Posterior cingulate gyrus (tissue), 11 donors: ENCODE data around the gene TIFAB.
"Not testable (repeated sequence)": the region's sequence is repeated elsewhere in the genome, so short reads cannot be mapped to it uniquely, and the experiment has no call there.

Experiments used
- DNase-seq, 10 donors: peaks; one replicate each; pipeline versions ENCODE4 v3.0.0 to v3.0.0-alpha.2; 2020 to 2021; ENCODE audit warnings: mixed read lengths in 3 of 10
- intact Hi-C: fragments of 100-400 bp; cut with DNase I; formaldehyde crosslinking; loops from one replicate; pipeline ENCODE4 v1.15.1; 2023

TIFAB gene, protein sequence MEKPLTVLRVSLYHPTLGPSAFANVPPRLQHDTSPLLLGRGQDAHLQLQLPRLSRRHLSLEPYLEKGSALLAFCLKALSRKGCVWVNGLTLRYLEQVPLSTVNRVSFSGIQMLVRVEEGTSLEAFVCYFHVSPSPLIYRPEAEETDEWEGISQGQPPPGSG

GRCh38 chr5:135452321-135453030 lies at the start of gene TIFAB:
Gene TIFAB (minus strand): TSS chr5:135452351. CDS start chr5:135449939, 2,412 bp downstream.
- DNase-seq: peak in 1 of 10 donors; percentile 67
- intact Hi-C loops: no loop called here

- intact Hi-C loops: no loop called here
- DNase-seq: no peak
These were observed 46.5 kb upstream of the TIFAB start for GRCh38 chr5:135498637-135498995.

DNA sequence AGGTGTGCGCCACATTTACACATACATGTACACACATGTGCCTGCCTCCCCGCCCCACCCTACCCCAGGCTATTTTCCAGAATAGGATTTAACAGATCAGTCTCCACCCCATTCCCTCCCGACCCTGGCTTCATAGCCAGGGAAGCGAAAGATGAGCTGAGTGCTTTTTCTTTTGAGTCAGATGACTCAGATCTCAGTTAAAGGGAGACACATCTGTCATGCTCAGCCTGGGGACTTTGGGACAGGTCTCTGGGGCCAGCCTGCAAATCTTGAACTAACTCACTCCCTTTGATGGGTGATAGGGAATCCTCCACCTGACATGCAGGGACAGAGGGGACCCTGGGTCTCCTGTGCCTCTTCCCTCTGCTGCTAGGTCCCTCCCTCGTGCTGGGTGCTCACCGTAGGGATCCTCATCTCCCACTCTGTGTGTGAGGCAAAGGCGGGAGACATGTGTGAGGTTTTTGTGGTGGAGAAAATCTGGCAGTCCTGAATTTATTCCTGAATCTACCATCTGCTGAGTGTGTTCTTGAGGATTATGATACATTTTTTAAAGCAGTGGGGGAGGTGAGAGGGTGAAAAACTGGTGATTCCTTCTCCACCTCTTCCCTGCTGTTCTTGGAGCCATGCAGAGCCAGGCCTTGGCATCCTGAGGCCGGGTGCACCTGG lies 46.0 kb upstream of the TIFAB start:
- intact Hi-C loops: no loop called here
- DNase-seq: no peak

GRCh38 chr5:135495531-135495930 lies 43.4 kb upstream of the TIFAB start:
- intact Hi-C loops, DNase-seq: not testable (repeated sequence)

DNA sequence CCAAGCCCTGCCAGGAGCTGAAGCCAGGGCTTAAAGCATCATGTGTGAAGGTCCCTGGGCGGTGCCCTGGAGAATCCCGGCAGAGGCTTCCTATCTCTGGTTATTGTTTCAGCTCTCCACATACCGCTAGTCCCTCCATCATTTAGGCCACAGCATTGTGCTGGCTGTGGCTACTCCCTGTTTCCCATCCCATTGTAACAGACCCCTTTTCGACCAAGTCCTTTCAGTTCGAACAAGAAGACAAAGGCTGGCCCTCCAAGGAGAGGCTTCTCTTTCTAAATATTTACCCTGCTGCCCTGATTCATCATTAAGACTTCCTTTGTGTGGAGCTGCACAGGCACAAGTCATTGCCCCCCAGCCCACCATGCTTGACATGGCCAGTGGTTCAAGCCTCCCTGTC lies 42.0 kb upstream of the TIFAB start:
- intact Hi-C loops: no loop called here
- DNase-seq: no peak

- intact Hi-C loops: no loop called here
- DNase-seq: no peak
These were observed 41.4 kb upstream of the TIFAB start for GRCh38 chr5:135493406-135494180.

- DNase-seq: no peak
- intact Hi-C loops: no loop called here
These were observed 40.1 kb upstream of the TIFAB start for GRCh38 chr5:135492319-135492626.

DNA sequence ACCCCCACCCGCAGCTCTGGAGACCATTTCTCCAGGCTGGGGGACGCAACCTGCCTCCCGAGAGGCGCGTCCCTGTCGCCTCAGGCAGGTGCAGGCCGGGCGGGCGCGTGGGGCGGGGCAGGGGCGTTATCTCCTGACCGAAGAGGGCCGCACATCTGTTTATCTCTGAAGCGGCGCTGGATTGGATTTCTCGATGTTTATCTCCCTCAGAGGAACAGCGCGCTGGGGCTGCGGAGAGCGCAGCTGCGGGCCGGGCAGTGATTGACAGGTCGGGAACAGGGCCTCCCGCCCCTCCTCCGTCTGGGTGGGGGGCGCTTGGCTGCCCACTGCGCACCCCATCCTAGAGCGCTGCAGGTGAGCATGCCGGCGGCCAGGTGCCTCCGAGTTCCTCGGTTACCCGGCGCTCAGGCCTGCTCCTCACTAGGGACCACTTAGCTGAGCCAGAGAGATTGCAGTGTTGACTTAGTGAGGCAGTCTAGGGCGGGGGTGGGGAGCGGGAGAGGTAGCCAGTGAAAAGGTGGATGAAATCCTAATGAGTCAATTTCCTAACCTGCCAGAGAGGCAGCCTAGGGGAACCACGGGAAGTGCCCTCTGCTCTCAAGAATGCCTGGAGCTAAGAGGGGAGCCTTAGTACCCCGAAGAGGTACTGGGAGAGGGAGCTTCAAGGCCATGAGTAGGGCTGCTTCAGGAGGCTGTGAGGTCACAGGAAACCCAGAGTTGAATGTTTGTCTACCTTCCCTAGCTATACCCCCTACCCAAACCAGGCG lies 39.6 kb upstream of the TIFAB start:
- intact Hi-C loops: no loop called here
- no peak for DNase-seq

DNA sequence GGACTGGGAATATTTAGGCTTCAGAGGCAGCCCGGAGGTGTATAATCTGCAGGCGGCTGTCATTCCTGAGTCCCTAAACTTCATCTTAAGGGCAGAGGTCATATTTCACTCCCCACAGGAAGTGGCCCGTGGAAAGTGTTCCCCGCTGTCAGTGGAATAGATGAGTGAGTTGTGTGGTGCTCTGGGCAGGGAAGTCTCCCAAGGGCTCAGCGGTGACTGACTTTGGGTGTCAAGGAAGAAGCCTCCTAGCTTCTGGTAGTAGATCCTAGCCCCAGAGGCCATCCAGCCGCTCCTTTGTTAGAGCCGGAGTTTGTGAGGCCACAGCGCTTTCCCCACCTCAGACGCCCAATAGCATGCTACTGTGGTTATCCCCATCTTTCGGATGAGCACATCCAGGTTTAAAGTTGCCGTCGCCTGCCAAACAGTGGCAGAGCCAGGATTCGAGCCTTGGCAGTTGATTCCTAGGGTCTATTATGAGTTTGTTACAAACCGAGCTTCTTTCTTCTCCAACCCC lies 38.9 kb upstream of the TIFAB start:
- DNase-seq: no peak
- intact Hi-C loops: no loop called here

- no peak for DNase-seq
- intact Hi-C loops: no loop called here
These were observed 38.3 kb upstream of the TIFAB start for GRCh38 chr5:135490245-135491037.

DNA sequence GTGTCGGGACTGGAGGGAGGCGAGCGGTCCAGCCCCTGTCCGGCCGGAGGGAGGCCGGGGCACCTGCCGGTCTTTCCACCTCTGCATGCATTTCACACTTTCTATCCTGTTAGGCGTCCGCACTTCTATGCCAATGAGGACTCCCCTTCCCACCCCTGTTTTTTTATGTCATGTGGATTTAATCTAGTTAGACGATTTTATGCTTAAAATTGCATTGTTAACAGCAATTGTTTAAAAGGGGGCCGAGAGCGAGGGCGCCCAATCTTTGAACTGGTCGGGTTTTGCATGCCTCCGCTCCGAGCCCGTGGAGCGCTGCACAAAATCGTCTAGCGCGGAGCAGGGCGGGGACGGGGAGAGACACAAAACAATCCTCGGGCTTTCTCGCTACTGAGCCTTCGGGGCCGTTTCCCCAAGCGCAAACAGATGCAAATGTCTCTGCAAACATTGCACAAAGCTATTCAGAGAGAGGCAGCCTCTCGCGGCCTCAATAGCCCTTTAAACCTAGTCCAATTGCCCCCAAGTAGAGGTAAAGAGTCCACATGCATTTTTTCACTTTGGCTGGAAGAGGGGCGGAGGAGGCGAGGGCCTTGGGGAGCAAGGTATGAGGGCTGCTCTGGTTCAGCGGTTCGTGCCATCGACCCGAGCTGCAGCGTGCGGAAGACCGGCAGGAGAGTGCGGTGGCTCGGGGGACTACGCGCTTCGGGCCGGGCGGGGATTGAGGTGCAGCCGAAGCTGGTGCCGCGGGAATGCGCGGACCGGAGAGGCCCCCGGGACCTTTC lies 37.5 kb upstream of the TIFAB start:
- intact Hi-C loops: no loop called here

GRCh38 chr5:135488727-135489465 lies 36.7 kb upstream of the TIFAB start:
- intact Hi-C loops: no loop called here
- DNase-seq: peak in 9 of 10 donors; percentile 29 to 91 (median 49)

More for the DNA sequence above, 37.5 kb upstream of the TIFAB start:
- DNase-seq: peak in 1 of 10 donors; percentile 70

- DNase-seq: peak in 1 of 10 donors; percentile 50
- intact Hi-C loops: no loop called here
These were observed 35.8 kb upstream of the TIFAB start for GRCh38 chr5:135487839-135488514.

GRCh38 chr5:135487037-135487395 lies 34.9 kb upstream of the TIFAB start:
- DNase-seq: peak in 1 of 10 donors; percentile 30

GRCh38 chr5:135486131-135487036 lies 34.2 kb upstream of the TIFAB start:
- peak in 1 of 10 donors; percentile 30 for DNase-seq
- intact Hi-C loops: no loop called here

More at GRCh38 chr5:135487037-135487395, 34.9 kb upstream of the TIFAB start:
- intact Hi-C loops: no loop called here

GRCh38 chr5:135484674-135485086 lies 32.5 kb upstream of the TIFAB start:
- no peak for DNase-seq
- intact Hi-C loops: no loop called here
